Measurements from ENCODE around the gene HCN3.

HCN3 gene

DNA sequence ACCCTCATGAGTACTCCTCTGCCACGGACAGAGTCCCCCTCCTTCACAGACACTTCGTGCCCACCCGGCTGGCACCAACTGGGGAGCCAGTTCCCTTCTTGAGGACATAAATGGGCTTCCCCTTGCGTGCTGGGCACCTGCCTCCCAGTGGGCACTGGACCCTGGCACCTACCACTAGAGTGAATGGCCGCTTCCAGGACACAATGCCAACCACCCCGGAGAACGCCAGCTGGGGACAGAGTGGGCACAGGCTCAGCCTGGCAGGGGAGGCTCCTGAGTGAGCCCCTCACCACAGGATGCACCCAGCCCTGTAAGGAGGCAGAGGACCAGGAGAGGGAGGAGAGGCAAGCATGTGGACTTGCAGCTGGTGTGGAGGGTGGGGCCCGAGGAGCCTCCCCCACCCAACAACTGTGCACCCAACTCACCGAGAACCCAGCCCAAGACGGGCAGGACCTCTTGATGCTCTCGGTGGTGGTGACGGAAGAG lies 23.0 kb upstream of the HCN3 start:
- DNase-seq (ENCODE audit: low read depth in 1 of 2, low spot score in 1 of 2) = no peak

DNA sequence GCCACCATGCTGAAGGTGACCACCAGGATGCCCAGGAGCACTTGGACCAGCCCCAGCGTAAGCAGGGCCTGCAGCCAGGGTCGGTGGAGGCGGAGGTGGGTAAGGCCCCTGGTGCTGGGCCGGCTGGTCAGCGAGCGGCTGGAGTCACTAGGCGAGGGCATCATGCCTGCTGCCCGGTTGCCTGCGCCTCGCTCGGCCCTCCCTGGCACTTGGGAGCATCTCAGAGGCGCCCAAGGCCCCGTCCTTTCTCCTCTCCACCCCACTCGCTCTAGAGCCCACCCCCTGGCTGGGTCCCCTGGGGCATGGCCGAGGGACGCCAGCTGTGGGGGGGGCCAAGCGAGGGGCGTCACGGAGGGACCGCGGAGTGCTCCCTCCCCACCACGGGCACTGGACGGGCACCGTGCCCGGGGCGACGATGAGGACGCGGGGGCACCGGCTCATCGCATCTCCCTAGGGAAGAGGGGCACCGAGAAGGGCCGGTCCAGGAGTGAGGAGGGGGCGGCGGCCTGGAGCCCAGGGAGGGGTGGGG lies 22.5 kb upstream of the HCN3 start:
- no peak for DNase-seq (ENCODE audit: low read depth in 1 of 2, low spot score in 1 of 2)

DNA sequence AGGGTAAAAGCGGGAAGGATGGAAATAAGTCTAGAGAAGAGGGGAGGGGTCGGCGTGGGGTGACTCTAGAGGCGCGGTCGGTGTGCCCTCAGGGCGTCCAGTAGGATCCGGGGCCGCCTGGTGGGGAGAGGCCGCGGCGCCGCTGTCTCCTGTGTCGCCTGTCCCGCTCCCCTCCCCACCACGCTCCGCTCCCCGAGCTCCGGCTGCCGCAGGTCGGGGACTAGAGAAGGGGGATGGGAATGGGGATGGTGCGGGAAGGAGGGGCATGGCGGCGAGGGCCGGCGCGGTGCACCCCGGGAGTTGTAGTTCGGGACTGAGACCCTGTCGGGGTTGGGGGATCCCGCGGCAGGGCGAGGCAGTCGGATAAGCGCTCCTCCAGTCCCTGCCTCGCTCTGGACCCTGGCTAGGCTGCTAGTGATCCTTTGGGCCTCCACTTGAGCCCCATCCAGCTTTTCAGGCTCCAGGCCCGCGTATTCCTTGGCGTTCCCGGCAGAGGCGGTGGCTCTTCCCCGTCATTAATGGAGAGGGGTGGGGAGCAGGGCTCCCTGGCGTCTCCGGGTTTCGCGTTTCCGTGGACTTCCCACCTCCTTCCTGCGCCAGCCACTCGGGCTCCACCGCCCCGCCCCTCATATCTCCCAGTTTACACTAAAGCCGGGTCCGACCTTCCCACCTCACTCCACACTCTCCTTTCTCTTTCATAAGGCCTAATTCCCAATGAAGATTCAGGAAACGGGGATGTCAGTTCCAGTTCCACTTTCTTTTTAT lies 21.8 kb upstream of the HCN3 start, which contains the start of gene ENTREP3:
TSS of gene ENTREP3 (minus strand) at position 241 of the 765 bp plus-strand sequence. CDS start 606 bp downstream, outside the sequence.
- DNase-seq (ENCODE audit: low read depth in 1 of 2, low spot score in 1 of 2) = peak; percentile 39 to 65

DNA sequence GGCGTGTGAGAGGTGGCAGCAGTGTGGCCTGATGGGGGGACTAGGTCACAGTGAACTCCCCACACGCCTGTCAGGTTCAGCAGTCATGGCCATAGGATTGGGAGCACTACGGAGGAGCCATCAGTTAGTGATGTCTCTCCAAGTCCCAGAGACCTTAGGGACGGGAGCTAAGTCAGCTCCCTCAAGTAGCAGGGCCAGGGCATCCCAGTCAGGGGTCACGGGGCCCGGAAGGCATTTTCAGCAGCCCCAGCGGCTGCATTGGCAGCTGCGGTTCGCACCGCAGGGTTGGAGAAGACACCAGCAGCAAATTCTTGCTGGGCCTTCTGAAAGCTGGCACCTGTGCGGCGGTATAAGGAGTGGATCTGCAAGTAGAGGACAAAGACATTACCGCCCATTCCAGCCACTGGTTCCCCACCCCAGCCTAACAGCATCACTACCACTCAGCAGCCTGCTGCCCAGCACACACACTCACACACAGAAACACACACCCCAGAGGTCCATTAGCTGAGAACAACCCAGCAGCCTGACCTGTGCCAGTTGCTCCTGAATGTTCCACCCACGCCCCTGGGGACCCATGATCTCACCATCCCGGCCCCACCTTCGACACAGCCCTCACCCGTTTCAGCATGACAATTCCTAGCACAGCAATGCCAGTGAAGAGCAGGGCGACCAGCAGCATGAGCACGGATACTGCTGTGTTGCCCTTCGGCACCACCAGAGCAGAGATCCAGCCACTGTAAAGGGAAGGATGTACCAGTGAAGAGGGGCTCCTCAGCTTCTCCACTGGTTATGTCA lies 21.0 kb upstream of the HCN3 start:
- no peak for DNase-seq (ENCODE audit: low read depth in 1 of 2, low spot score in 1 of 2)

DNA sequence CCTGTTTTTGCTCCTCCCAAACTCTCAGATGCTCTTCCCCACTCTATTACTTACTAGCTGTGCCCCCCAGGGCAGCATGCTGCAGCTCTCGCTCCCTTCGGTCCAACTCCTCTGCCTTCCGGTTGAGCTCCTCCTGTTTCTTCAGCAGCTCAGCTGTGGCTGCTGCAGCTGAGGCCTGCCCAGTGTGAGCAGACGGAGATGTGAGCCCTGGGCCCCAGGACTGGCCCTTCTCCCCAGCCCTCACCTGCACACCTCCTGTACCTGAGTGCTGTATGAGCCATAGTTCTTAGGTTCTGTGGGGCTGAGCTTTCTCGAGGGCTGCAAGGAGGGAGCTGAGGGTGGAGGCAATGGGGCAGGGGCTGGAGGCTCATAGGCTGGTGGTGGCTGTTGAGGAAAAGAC lies 17.0 kb upstream of the HCN3 start:
- no peak for DNase-seq (ENCODE audit: low read depth in 1 of 2, low spot score in 1 of 2)

DNA sequence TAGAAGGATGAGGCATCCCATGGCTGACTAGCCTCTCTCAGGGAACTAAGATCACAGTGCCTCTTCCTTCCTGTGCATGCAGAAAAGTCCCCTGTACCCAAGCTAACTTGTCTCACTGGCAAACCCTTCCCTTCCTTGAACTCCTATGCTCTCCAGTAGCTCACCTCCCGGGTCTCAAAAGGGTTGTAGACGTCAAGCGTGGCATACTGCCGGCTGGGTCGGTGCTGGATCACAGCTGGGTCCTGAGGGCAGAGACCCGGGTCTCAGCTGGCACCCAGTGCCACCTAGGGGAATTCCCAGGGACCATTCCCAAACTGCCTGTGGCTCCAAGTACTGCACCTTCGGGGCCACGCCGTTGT lies 15.8 kb upstream of the HCN3 start:
- DNase-seq (ENCODE audit: low read depth in 1 of 2, low spot score in 1 of 2) = no peak

DNA sequence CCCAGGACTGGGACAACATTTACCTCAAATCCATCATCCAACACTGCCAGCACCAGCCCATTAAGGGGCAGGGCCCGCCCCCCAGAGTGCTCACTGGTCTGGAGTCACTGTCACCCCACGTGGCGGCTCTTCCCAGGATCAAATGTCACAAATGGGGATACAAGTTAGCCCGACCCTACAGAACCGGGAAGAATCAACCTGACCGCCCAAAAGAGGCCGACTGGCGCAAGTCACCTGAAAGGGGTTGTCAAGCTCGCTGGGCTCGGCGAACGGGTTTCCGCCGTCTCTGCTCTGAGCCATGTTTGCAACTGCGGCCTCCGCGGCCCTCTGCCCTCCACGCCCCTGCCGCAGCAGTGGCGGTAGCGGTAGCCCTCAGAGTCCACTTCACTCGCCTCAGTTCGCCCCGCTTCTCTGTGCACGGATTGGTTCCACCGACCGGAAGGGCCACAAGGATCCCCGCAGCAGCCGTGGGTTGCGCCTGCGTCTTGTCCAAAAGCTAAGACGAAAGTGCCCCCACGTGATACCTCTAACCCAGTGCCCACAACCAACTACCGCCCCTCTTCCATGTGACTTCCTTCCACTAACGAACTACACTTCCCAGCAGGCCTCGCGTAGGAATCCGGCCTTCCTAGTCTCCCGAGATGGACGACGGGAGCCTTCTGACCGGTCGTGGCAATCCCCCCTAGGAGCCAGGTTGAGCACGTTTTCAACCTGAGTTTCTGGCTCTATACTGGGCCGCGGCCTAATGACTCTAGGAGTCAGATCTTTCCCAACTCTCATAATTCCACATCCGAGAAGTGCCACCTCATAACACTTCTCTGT lies 15.2 kb upstream of the HCN3 start, which contains the start of gene SCAMP3:
TSS of gene SCAMP3 (minus strand) at position 509 of the 822 bp plus-strand sequence. CDS start at position 300, 209 bp downstream.
- DNase-seq (ENCODE audit: low read depth in 1 of 2, low spot score in 1 of 2) = peak; percentile 67 to 76

DNA sequence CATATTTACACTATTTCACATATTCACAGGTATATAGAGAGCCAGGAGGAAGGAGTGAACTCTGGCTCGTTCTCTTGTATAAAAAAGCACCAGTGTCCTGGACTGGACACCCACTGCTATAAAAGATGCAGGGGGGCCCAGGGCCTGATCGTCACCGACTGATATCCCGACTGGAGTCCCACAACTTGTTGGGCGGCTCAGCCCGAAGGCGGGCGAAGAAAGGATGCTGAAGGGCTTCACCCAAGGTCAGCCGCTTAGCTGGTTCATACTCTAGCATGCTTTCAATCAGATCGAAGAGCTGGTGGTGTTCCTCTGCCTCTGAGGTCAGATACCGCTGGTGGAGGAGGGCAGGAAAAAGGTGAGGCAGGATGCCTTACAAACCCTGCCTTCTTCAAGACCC lies 14.2 kb upstream of the HCN3 start:
- DNase-seq (ENCODE audit: low read depth in 1 of 2, low spot score in 1 of 2) = no peak

DNA sequence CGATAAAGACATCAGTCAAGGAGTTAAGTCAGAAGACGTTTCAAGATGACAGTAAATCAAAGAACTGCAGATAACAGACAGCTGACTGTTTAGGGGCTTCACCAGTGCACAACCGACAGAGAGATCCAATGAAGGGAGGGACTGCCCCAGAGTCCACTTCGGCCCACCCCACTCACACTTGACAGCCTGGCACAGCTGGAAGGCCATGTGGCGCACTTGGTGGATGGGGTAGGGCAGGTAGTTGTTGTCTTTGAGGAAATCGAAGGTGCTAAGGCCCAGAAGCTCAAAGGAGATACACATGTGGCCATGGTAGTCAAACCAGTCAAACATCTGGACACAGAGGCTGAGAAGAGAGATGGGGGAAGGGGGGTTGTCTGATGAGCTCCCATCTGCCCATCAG lies 10.7 kb upstream of the HCN3 start:
- DNase-seq (ENCODE audit: low read depth in 1 of 2, low spot score in 1 of 2) = no peak

DNA sequence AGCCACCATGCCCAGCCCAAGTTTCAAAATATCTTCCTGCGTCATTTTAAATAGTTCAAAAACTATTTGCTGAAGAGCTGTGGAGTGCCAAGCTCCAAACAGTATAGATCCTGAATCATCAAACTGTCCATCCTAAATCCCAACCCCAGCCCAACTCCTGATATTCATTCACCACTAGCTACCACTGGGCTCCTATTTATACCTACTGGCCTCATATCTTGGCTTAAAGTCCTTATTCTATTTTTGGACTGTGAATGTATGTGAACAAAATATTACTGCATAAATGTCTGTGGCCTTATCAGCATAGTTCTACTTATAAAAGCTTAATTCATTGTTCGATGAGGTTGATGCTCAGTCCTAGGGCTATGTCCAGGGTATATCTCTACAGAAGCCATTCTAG lies 9.9 kb upstream of the HCN3 start:
- DNase-seq (ENCODE audit: low read depth in 1 of 2, low spot score in 1 of 2) = no peak

DNA sequence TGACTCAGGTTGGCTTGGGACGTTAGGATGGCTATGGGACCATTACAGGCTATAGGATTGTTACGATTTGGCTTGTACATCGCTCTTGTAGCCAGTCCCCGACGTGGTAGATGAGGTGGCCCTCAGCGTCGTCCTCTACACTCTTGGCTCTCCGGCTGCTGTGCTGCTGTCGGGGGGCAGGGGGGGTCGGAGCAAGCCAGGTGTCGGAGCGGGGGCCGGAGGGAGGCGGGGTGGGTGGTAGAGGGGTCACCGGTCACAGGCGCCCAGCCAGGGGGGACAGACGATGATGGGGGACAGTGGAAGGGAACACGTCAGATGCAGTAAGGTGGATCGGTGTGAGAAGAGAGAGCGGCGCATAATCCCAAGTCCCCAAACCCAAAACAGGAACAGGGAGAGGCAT lies 8.6 kb upstream of the HCN3 start:
- DNase-seq (ENCODE audit: low read depth in 1 of 2, low spot score in 1 of 2) = no peak

DNA sequence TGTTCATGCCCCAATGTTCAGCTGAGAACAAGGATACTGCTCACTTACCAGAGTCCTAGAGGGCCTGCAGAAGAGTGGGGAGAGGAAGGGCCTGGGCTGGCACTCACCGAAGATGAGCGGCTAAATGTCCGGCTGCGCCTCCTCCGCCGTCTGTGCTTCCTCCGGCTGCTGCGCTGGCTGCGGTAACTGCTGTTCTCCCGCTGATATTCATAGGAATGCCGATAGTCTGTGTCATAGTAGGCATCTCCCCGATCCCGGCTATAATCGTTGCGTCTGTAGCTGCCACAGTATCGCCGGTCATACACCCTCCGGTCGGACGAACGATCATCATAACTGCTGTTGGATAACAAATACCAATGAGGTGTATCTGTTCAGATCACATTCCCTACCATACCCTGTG lies 7.9 kb upstream of the HCN3 start:
- no peak for DNase-seq (ENCODE audit: low read depth in 1 of 2, low spot score in 1 of 2)

DNA sequence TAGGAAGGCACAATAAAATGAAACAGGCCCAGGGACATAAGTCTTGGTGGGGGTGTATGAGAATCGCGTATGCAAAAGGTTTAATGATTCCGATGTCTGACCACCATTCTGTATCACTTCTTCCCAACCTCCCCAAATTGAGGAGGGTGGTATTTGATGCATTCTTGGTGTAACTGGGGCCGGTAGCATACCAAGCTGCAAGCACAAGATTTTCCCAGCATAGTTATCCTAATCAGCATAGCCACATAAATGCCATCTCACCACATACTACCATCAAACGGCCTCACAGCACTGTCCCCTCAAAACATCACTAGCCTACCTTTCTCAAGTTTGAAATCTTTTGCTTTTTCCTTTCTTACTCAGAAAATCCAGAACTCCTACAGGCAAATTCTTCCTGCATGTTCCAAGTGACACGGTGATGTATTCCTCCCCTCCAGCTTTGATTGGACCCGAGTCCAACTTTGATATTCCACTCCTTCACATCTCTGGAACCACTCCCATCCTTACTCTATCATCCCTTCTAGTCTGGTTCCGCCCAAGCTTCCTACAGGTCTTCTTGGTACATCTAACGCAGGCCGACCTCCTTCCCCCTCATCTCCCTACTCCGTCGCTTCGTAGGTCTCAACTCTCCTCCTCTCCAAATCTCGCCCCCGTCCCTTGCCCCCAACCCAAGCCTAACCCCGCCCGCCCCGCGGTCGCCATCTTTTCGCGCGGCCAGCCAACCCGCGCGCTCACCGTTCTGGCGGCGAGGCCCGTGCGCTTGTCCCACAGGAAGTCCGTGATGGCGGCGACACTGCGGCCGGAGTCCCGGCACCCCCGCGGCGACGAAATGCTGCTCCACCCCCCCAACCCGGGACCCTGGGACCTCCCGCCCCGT lies 4.6 kb upstream of the HCN3 start:
- DNase-seq (ENCODE audit: low read depth in 1 of 2, low spot score in 1 of 2) = no peak

DNA sequence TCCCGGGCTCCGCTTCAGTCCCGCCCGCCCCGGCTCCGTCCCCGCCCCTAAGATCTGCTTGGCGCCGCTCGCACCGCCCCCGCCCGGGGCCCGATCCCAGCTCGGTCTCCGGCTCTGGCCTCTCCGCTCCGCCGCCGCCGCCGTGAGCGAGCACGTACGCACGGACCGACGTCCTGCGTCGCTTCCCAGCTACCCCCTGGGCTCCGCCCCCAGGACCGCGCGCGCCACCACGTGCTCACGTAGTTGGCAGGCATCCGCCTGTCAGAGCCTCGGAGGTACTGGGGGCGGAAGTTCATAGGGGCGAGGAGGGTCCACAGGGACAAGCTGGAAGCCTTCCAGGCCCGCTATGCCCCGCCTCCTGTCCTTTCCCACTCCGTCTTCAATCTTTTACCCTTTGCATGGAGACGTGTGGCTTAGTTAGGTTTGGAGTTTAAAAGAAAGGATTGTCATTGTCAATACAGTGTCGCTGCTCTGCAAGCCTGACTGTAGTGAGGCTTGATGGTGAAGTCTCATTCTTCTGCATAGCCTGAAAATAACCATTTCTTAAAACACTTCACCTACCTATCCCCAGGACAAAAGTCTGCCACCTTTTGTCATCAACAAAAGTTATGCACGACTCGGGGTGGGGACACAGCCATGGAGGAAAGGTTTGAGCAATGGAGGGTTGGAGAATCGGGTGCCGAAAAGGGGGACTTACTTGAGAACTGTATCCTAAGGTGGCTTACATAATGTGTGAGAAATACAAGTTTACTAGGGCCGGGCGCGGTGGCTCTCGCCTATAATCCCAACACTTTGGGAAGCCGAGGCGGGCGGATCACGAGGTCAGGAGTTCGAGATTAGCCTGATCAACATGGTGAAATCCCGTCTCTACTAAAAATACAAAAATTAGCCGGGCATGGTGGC lies 3.7 kb upstream of the HCN3 start, which contains the start of gene CLK2:
TSS of gene CLK2 (minus strand) at position 162 of the 903 bp plus-strand sequence. CDS start 2,527 bp downstream, outside the sequence.
- DNase-seq (ENCODE audit: low read depth in 1 of 2, low spot score in 1 of 2) = peak; percentile 91 to 94

DNA sequence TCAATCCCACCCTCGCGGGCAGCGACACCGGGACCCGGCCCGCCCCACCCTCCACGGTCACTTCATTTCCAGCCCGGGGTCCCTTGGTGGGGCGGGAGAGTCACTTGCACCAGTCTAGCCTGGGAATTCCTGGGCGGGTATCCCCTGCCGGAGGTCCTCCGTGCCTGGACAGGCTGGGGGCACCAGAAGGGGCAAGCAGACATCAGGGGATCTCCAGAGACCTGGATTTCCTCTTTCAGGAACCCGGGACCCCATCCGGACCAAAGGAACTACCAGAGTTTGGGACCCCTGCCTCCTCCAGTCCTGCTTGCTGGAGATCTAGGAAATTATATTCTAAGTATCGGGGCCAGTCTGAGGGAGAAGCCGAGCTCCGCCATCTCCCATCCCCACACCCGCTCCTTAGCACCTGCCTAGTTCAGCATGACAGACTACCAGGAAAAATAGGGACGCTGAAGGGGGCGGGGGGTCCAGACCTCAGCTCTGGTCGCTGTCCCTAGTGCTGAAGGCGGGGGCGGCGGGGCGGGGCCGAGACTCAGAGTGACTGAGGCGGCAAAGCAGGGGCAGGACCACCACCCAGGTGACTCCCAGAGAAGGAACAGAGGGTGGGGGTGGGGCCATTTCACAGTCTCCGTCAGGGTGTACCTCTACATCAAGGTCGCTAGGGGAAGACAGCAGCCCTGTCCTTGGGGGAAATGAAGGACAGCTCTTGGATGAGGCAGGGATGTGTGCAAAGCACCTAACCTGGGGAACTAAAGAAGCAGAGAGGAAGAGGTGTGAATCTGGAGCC lies 832 bp downstream of the HCN3 start:
- peak; percentile 45 to 61 for DNase-seq (ENCODE audit: low read depth in 1 of 2, low spot score in 1 of 2)

DNA sequence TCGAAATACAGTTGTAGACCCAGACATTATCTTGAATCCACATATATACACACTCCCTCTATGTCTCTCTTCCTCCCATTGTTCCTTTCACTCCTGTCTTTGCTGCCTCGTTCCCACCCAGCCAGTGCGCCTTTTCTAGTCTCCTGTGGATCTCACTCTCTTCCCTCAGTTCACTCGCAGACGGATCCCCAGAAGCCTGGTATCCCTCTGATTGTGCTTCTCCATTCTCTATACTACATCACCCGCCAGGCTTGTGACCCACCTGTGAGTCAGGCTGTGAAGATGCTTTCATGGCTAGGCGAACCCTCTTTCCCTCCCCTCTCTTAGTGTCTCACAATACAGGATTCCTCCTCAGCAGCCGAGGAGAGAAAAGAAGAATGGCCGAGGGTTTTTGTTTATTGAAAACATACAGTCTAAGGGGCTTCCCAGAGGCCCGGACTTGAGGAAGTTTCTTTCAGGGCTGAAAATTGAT lies 1.5 kb downstream of the HCN3 start:
- DNase-seq (ENCODE audit: low read depth in 1 of 2, low spot score in 1 of 2) = no peak

DNA sequence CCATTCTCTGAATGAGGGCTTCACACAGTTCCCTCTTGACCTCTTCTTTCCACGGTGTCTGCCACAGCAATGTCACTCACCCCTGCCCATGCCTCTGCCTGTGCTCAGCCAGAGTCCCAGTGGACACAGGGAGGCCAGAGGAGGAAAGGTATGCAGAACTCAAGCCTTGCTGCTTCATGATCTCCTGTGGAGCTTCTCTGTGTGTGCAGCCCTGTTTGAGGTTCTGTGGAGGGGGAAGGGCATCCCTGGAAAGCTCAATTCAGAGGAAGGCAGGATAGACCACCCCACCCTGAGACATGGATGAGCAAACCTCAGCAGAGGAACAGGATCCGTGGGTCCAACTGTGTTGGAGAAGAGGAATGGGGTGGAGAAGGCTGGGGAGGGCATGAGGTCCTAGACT lies 2.0 kb downstream of the HCN3 start:
- no peak for DNase-seq (ENCODE audit: low read depth in 1 of 2, low spot score in 1 of 2)

DNA sequence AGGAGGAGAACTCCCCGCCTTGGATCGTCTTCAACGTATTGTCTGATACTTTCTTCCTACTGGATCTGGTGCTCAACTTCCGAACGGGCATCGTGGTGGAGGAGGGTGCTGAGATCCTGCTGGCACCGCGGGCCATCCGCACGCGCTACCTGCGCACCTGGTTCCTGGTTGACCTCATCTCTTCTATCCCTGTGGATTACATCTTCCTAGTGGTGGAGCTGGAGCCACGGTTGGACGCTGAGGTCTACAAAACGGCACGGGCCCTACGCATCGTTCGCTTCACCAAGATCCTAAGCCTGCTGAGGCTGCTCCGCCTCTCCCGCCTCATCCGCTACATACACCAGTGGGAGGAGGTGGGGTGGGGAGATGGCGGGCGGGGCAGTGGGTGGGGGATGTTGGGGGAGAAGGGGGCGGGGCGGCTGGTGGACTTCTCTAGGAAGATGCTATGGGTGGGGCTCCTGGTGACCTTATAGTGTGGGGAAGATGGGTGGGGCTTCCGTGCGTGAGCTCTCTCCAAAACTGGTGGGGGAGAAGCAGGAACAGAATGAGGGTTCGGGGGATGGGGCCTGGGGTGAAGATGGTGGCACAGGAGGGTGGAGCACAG lies 5.3 kb downstream of the HCN3 start:
- no peak for DNase-seq (ENCODE audit: low read depth in 1 of 2, low spot score in 1 of 2)
